Measurements from ENCODE around the gene RAB20. TPM values are rescaled to one million over a fixed set of nuclear protein-coding genes. Genes with fewer than 3 reads are reported as not detected.

Gene RAB20
- total RNA-seq, 1 experiment from 2014 or later = 12.3 TPM

DNA sequence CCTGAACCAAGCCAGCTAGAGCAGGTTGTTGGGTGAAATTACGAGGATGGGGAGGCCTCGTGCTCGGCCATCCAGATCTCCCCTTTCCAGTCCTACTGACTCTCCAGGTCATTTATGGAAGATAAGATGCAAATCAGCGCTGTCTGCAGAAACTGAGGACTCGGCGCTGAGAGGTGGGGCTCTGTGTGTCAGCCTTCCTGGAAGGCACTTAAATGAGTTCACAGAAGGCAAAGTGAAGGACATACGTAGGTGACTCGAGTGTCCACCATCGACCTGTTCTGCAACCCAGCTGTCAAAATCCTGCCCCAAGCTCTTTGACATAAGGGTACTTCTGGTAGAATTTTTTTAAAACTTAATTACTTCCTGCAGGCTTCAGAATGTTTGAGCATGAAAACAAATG, 86.4 kb downstream of the RAB20 start:
- H3K79me1 ChIP-seq (ENCODE audit: insufficient read depth, low read depth, low read length, poor library complexity, severe bottlenecking) = no peaks in the 10 kb centered on the region
- no peak overlapping the region for H3T11ph ChIP-seq (ENCODE audit: low read length)
- H4K8ac ChIP-seq (replicated peaks; ENCODE audit: insufficient read length, low read depth, low read length) = no peak overlapping the region
- H4K5ac ChIP-seq (ENCODE audit: insufficient read length, low read depth, low read length) = no peak overlapping the region
- no peaks in the 10 kb centered on the region for H3K79me2 ChIP-seq (ENCODE audit: insufficient read depth, low read length)
- H3K27me3 ChIP-seq (ENCODE audit: insufficient read depth, low read length) = no peaks in the 10 kb centered on the region
- H2BK12ac ChIP-seq (ENCODE audit: insufficient read length, low read depth, low read length) = no peak overlapping the region
- no peak overlapping the region for H2BK15ac ChIP-seq (ENCODE audit: low read depth, low read length)
- H3K27ac ChIP-seq (ENCODE audit: insufficient read length, low read depth, low read length) = no peak overlapping the region
- TF ChIP-seq, protein P1, sequence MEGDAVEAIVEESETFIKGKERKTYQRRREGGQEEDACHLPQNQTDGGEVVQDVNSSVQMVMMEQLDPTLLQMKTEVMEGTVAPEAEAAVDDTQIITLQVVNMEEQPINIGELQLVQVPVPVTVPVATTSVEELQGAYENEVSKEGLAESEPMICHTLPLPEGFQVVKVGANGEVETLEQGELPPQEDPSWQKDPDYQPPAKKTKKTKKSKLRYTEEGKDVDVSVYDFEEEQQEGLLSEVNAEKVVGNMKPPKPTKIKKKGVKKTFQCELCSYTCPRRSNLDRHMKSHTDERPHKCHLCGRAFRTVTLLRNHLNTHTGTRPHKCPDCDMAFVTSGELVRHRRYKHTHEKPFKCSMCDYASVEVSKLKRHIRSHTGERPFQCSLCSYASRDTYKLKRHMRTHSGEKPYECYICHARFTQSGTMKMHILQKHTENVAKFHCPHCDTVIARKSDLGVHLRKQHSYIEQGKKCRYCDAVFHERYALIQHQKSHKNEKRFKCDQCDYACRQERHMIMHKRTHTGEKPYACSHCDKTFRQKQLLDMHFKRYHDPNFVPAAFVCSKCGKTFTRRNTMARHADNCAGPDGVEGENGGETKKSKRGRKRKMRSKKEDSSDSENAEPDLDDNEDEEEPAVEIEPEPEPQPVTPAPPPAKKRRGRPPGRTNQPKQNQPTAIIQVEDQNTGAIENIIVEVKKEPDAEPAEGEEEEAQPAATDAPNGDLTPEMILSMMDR (conservative IDR thresholded peaks at IDR 0.05) = no peak
- WGBS (ENCODE audit: extremely low coverage, insufficient read length, low lambda C conversion rate) = no CpG with 5 or more reads among the region's 9 CpGs
- DNase-seq = no peak
- no peak overlapping the region for H3K56ac ChIP-seq (ENCODE audit: insufficient read length, low read depth, low read length)
- H3K4me1 Mint-ChIP-seq = peaks cover 7 to 14% of the 10 kb centered on the region in 2 experiments
- no peaks in the 10 kb centered on the region for H3K9me3 Mint-ChIP-seq
- peak overlapping the region in 2 of 3 experiments; percentile 22 to 76; a peak in 2 of 7 replicates for H3K27ac Mint-ChIP-seq
- no peak overlapping the region for H2AK5ac ChIP-seq (ENCODE audit: insufficient read length, low read length)
- H2BK5ac ChIP-seq (ENCODE audit: insufficient read length, low read length) = no peak overlapping the region
- H2BK120ac ChIP-seq (ENCODE audit: low read depth, low read length, poor library complexity, severe bottlenecking) = no peak overlapping the region
- H3K4ac ChIP-seq (ENCODE audit: low read depth, low read length) = no peak overlapping the region
- H3K9me3 ChIP-seq (ENCODE audit: control insufficient read depth, low read depth, low read length) = no peaks in the 10 kb centered on the region
- H3K4me1 ChIP-seq (ENCODE audit: insufficient read depth, low read length) = no peaks in the 10 kb centered on the region
- H3K36me3 Mint-ChIP-seq (ENCODE audit: insufficient read depth in 1 of 3, low read depth in 3 of 3) = peaks cover 29 to 48% (median 39%) of the 10 kb centered on the region in 3 experiments
- H2AFZ ChIP-seq (ENCODE audit: low read length) = no peak overlapping the region
- H3K23ac ChIP-seq (ENCODE audit: insufficient read length, low read depth, low read length) = no peak overlapping the region
- no peaks in the 10 kb centered on the region for H3K27me3 Mint-ChIP-seq (ENCODE audit: low read depth)
- H4K20me1 ChIP-seq (ENCODE audit: control insufficient read depth, insufficient read depth, insufficient read length) = no peaks in the 10 kb centered on the region
- H3K9ac ChIP-seq (ENCODE audit: extremely low read depth, insufficient read length, low read length) = no peak overlapping the region
- no peak overlapping the region for H3K18ac ChIP-seq (ENCODE audit: insufficient read length, low read depth, low read length)
- H2BK20ac ChIP-seq (ENCODE audit: low read depth, low read length, poor library complexity, severe bottlenecking) = no peak overlapping the region
- H3K4me2 ChIP-seq (ENCODE audit: insufficient read depth, insufficient read length, low read length) = no peak overlapping the region
- H3K23me2 ChIP-seq (ENCODE audit: insufficient read length, low read depth, low read length, poor library complexity, severe bottlenecking) = no peaks in the 10 kb centered on the region
- H3K14ac ChIP-seq (ENCODE audit: insufficient read depth, low read length) = no peak overlapping the region
- H3K4me3 Mint-ChIP-seq = no peak overlapping the region
- H4K91ac ChIP-seq (ENCODE audit: insufficient read length, low read depth, low read length) = no peak overlapping the region
